GM20431 (cell line): ENCODE measurements around the gene LURAP1L.

Experiments used
- in situ Hi-C: fragments of 300-500 bp; cut with MseI, MboI; formaldehyde crosslinking; loops from one replicate; pipeline ENCODE4 v1.15.0; 2020; ENCODE audit warnings: low sequenced_read_pairs; ENCODE audit not compliant: unreplicated experiment

Gene LURAP1L

GRCh38 chr9:12774861-12775678 lies at the start of gene LURAP1L:
Gene LURAP1L (plus strand): TSS chr9:12775020. CDS start chr9:12775716, 696 bp downstream.
- in situ Hi-C loops, result no loop called here

- in situ Hi-C loops, result no loop called here
These were observed 48.0 kb upstream of the LURAP1L start for GRCh38 chr9:12726795-12727194.

GRCh38 chr9:12730198-12730597 lies 44.6 kb upstream of the LURAP1L start:
- in situ Hi-C loops, result no loop called here

GRCh38 chr9:12730927-12731326 lies 43.9 kb upstream of the LURAP1L start:
- in situ Hi-C loops, result no loop called here

- in situ Hi-C loops, result no loop called here
These were observed 41.8 kb upstream of the LURAP1L start for GRCh38 chr9:12732971-12733370.

GRCh38 chr9:12735665-12736064 lies 39.2 kb upstream of the LURAP1L start:
- in situ Hi-C loops, result no loop called here

- in situ Hi-C loops, result no loop called here
These were observed 36.9 kb upstream of the LURAP1L start for GRCh38 chr9:12737871-12738270.

GRCh38 chr9:12739014-12739652 lies 35.7 kb upstream of the LURAP1L start:
- in situ Hi-C loops, result no loop called here

- in situ Hi-C loops, result no loop called here
These were observed 34.0 kb upstream of the LURAP1L start for GRCh38 chr9:12740845-12741244.

- in situ Hi-C loops, result no loop called here
These were observed 26.8 kb upstream of the LURAP1L start for GRCh38 chr9:12748016-12748415.

- in situ Hi-C loops, result no loop called here
These were observed 25.9 kb upstream of the LURAP1L start for GRCh38 chr9:12748954-12749353.

- in situ Hi-C loops, result no loop called here
These were observed 20.9 kb upstream of the LURAP1L start for GRCh38 chr9:12753931-12754330.

- in situ Hi-C loops, result no loop called here
These were observed 15.1 kb upstream of the LURAP1L start for GRCh38 chr9:12759761-12760160.

- in situ Hi-C loops, result no loop called here
These were observed 14.1 kb upstream of the LURAP1L start for GRCh38 chr9:12760758-12761157.

- in situ Hi-C loops, result no loop called here
These were observed 10.7 kb upstream of the LURAP1L start for GRCh38 chr9:12764150-12764549.

GRCh38 chr9:12765088-12765798 lies 9.6 kb upstream of the LURAP1L start:
- in situ Hi-C loops, result no loop called here

GRCh38 chr9:12766357-12766756 lies 8.5 kb upstream of the LURAP1L start:
- in situ Hi-C loops, result no loop called here

- in situ Hi-C loops, result no loop called here
These were observed 4.6 kb upstream of the LURAP1L start for GRCh38 chr9:12770261-12770660.

GRCh38 chr9:12771891-12772290 lies 2.9 kb upstream of the LURAP1L start:
- in situ Hi-C loops, result no loop called here

GRCh38 chr9:12773562-12773961 lies 1.3 kb upstream of the LURAP1L start:
- in situ Hi-C loops, result no loop called here
